Measurements from ENCODE around the gene OR4M1.
"Not testable (repeated sequence)": the region's sequence is repeated elsewhere in the genome, so short reads cannot be mapped to it uniquely, and the experiment has no call there.

The OR4M1 gene

GRCh38 chr14:19823178-19823577 is 49.9 kb downstream of the OR4M1 start:
- no peak for DNase-seq (ENCODE audit: low read depth, low spot score)

GRCh38 chr14:19823765-19824164 is 50.5 kb downstream of the OR4M1 start:
- DNase-seq (ENCODE audit: low read depth, low spot score) = no peak

- DNase-seq (ENCODE audit: low read depth, low spot score) = not testable (repeated sequence)
Observed at GRCh38 chr14:19827626-19828244, 54.4 kb downstream of the OR4M1 start.

GRCh38 chr14:19828314-19828713 is 55.0 kb downstream of the OR4M1 start:
- no peak for DNase-seq (ENCODE audit: low read depth, low spot score)

Measured in smooth muscle cell of the brain vasculature (primary cell).